ENCODE results near the gene AIRE.
"Not testable (repeated sequence)": the region's sequence is repeated elsewhere in the genome, so short reads cannot be mapped to it uniquely, and the experiment has no call there.

AIRE gene

DNA sequence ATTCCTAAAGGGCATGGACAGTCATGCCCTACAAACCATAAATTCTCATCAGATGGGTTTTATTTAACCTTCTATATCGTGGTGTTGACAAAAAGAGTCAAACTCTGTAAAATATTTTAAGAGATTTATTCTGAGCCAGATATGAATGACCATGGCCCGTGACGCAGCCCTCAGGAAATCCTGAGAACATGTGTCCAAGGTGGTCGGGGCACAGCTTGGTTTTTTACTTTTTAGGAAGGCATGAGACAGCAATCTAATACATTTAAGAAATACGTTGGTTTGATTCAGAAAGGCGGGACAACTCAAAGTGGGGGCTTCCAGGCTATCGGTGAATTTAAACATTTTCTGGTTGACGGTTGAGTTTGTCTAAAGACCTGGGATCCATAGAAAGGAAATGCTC lies 57.3 kb downstream of the AIRE start:
- not testable (repeated sequence) for H4K91ac ChIP-seq (ENCODE audit: low read depth, low read length, poor library complexity); H3K4me1 ChIP-seq (ENCODE audit: control insufficient read depth in 2 of 2, insufficient read depth in 1 of 2, low read depth in 1 of 2, low read length in 2 of 2); H3K4me2 ChIP-seq (ENCODE audit: insufficient read depth, low read length, poor library complexity, severe bottlenecking); H3K4me3 ChIP-seq (ENCODE audit: low read length in 2 of 2); H3K4ac ChIP-seq (ENCODE audit: low read length); H2BK5ac ChIP-seq (ENCODE audit: low read length); H3K27ac ChIP-seq (replicated peaks; ENCODE audit: low read length); H2BK120ac ChIP-seq (ENCODE audit: low read depth, low read length); H3K18ac ChIP-seq (ENCODE audit: low read length); H4K8ac ChIP-seq (ENCODE audit: low read depth, low read length); H3K36me3 ChIP-seq (replicated peaks in 1 of 2; ENCODE audit: control insufficient read depth in 2 of 2, insufficient read depth in 2 of 2, low read length in 2 of 2); H3K23ac ChIP-seq (ENCODE audit: low read depth, low read length, poor library complexity); H2AK5ac ChIP-seq (ENCODE audit: low read depth, low read length); H3K79me1 ChIP-seq (ENCODE audit: low read depth, low read length); DNase-seq (ENCODE audit: low spot score); H3K9ac ChIP-seq (ENCODE audit: low read depth, low read length, poor library complexity); H3K14ac ChIP-seq (ENCODE audit: low read length); H2BK12ac ChIP-seq (ENCODE audit: low read length); H3K27me3 ChIP-seq (ENCODE audit: control insufficient read depth in 3 of 3, insufficient read depth in 3 of 3, low read depth in 1 of 3, low read length in 3 of 3); H2BK15ac ChIP-seq (ENCODE audit: low read length); H3K9me3 ChIP-seq (replicated peaks in 1 of 2; ENCODE audit: control insufficient read depth in 2 of 2, insufficient read depth in 1 of 2, low read depth in 1 of 2, low read length in 2 of 2)
- peak overlapping the region; percentile 15 for H2AFZ ChIP-seq (ENCODE audit: low read length)
- WGBS, 2 donors (ENCODE audit: extremely low coverage in 2 of 2, insufficient read length in 2 of 2, insufficient replicate concordance in 1 of 2): no CpG with 5 or more reads among the region's 8 CpGs

DNA sequence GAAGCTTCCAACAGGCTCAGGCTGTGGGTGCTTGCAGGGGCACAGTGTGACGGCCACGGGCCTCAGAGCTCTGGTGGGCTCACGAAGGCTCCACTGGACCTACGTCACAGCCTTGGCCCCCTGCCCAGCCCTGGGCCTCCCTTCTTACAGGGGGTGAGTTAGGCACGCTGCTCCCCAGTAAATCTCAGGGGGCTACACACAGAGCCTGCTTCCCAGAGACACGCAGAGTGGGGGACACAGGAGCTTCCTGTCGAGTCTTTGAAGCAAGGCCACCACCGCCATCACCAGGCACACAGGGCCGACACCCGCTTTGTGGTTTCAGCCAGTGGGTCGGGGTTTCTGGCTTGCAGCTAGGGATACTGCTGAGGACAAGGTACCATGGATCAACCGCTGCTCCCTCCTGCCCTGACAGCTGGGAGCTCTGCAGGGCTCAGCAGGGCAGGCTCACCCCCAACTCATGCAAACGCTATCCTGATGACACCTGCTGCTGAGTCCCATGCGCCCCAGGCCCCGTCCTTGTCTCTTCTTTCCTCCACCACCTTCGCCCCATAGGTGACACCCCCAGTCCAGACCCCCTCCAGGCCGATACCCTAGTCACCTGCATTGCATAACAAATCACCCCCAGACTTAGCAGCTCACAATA lies 59.0 kb downstream of the AIRE start:
- peak overlapping the region; percentile 56 for H2BK15ac ChIP-seq (ENCODE audit: low read length)
- no peaks in the 10 kb centered on the region for H3K9me3 ChIP-seq (replicated peaks in 1 of 2; ENCODE audit: control insufficient read depth in 2 of 2, insufficient read depth in 1 of 2, low read depth in 1 of 2, low read length in 2 of 2)
- peaks cover 2 to 9% (median 8%) of the 10 kb centered on the region in 3 experiments for H3K27me3 ChIP-seq (ENCODE audit: control insufficient read depth in 3 of 3, insufficient read depth in 3 of 3, low read depth in 1 of 3, low read length in 3 of 3)
- peak overlapping the region; percentile 74 for H2AK5ac ChIP-seq (ENCODE audit: low read depth, low read length)
- H3K4me3 ChIP-seq (ENCODE audit: low read length in 2 of 2): no peak overlapping the region
- H3K79me1 ChIP-seq (ENCODE audit: low read depth, low read length): no peaks in the 10 kb centered on the region
- H3K9ac ChIP-seq (ENCODE audit: low read depth, low read length, poor library complexity): peak overlapping the region; percentile 37
- no peak overlapping the region for H3K4me2 ChIP-seq (ENCODE audit: insufficient read depth, low read length, poor library complexity, severe bottlenecking)
- no peak overlapping the region for H2BK120ac ChIP-seq (ENCODE audit: low read depth, low read length)
- peak overlapping the region; percentile 80 for H2AFZ ChIP-seq (ENCODE audit: low read length)
- H4K8ac ChIP-seq (ENCODE audit: low read depth, low read length): peak overlapping the region; percentile 27
- H4K91ac ChIP-seq (ENCODE audit: low read depth, low read length, poor library complexity): no peak overlapping the region
- no peak overlapping the region for H3K4ac ChIP-seq (ENCODE audit: low read length)
- H3K18ac ChIP-seq (ENCODE audit: low read length): peak overlapping the region; percentile 52
- peak overlapping the region; percentile 48 for H2BK12ac ChIP-seq (ENCODE audit: low read length)
- peak overlapping the region; percentile 60 for H3K14ac ChIP-seq (ENCODE audit: low read length)
- no peak overlapping the region for H2BK5ac ChIP-seq (ENCODE audit: low read length)
- no peaks in the 10 kb centered on the region for H3K36me3 ChIP-seq (replicated peaks in 1 of 2; ENCODE audit: control insufficient read depth in 2 of 2, insufficient read depth in 2 of 2, low read length in 2 of 2)
- DNase-seq (ENCODE audit: low spot score): no peak
- H3K23ac ChIP-seq (ENCODE audit: low read depth, low read length, poor library complexity): peak overlapping the region; percentile 83
- no CpG with 5 or more reads among the region's 17 CpGs for WGBS, 2 donors (ENCODE audit: extremely low coverage in 2 of 2, insufficient read length in 2 of 2, insufficient replicate concordance in 1 of 2)
- peaks cover 0 to 2% of the 10 kb centered on the region in 2 donors for H3K4me1 ChIP-seq (ENCODE audit: control insufficient read depth in 2 of 2, insufficient read depth in 1 of 2, low read depth in 1 of 2, low read length in 2 of 2)
- no peak overlapping the region for H3K27ac ChIP-seq (replicated peaks; ENCODE audit: low read length)

DNA sequence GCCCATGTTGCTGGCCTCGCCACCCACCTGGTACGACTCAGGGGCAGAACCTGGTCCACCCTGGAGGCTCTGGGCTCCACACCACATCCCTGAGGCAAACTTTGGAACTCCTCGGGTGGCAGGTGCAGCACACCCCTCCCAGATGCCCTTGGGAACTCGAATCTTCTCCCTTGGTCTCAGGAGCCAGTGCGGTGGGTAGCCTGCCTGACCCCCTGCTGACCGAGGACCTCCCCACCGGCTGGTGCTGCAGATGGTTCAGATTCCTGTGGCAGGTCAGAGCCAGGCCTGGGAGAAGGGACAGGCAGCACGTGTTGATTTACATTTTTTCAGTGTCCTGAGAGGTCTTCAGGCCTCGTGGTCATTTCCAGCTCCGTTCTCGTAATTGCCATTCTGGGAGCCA lies 59.8 kb downstream of the AIRE start:
- H2AFZ ChIP-seq (ENCODE audit: low read length): peak overlapping the region; percentile 80
- H3K23ac ChIP-seq (ENCODE audit: low read depth, low read length, poor library complexity): no peak overlapping the region
- H2AK5ac ChIP-seq (ENCODE audit: low read depth, low read length): peak overlapping the region; percentile 56
- H4K8ac ChIP-seq (ENCODE audit: low read depth, low read length): peak overlapping the region; percentile 50
- H3K9me3 ChIP-seq (replicated peaks in 1 of 2; ENCODE audit: control insufficient read depth in 2 of 2, insufficient read depth in 1 of 2, low read depth in 1 of 2, low read length in 2 of 2): no peaks in the 10 kb centered on the region
- H3K4me1 ChIP-seq (ENCODE audit: control insufficient read depth in 2 of 2, insufficient read depth in 1 of 2, low read depth in 1 of 2, low read length in 2 of 2): no peaks in the 10 kb centered on the region
- no peak overlapping the region for H2BK120ac ChIP-seq (ENCODE audit: low read depth, low read length)
- no peak overlapping the region for H2BK12ac ChIP-seq (ENCODE audit: low read length)
- DNase-seq (ENCODE audit: low spot score): no peak
- WGBS, 2 donors (ENCODE audit: extremely low coverage in 2 of 2, insufficient read length in 2 of 2, insufficient replicate concordance in 1 of 2): no CpG with 5 or more reads among the region's 11 CpGs
- H3K79me1 ChIP-seq (ENCODE audit: low read depth, low read length): no peaks in the 10 kb centered on the region
- no peak overlapping the region for H2BK15ac ChIP-seq (ENCODE audit: low read length)
- no peak overlapping the region for H3K27ac ChIP-seq (replicated peaks; ENCODE audit: low read length)
- no peak overlapping the region for H3K4me2 ChIP-seq (ENCODE audit: insufficient read depth, low read length, poor library complexity, severe bottlenecking)
- H4K91ac ChIP-seq (ENCODE audit: low read depth, low read length, poor library complexity): peak overlapping the region; percentile 64
- peak overlapping the region; percentile 18 for H3K18ac ChIP-seq (ENCODE audit: low read length)
- no peak overlapping the region for H3K4ac ChIP-seq (ENCODE audit: low read length)
- H3K27me3 ChIP-seq (ENCODE audit: control insufficient read depth in 3 of 3, insufficient read depth in 3 of 3, low read depth in 1 of 3, low read length in 3 of 3): peaks cover 2 to 15% (median 8%) of the 10 kb centered on the region in 3 experiments
- H3K9ac ChIP-seq (ENCODE audit: low read depth, low read length, poor library complexity): peak overlapping the region; percentile 27
- no peak overlapping the region for H3K4me3 ChIP-seq (ENCODE audit: low read length in 2 of 2)
- H2BK5ac ChIP-seq (ENCODE audit: low read length): peak overlapping the region; percentile 21
- H3K14ac ChIP-seq (ENCODE audit: low read length): no peak overlapping the region
- no peaks in the 10 kb centered on the region for H3K36me3 ChIP-seq (replicated peaks in 1 of 2; ENCODE audit: control insufficient read depth in 2 of 2, insufficient read depth in 2 of 2, low read length in 2 of 2)

DNA sequence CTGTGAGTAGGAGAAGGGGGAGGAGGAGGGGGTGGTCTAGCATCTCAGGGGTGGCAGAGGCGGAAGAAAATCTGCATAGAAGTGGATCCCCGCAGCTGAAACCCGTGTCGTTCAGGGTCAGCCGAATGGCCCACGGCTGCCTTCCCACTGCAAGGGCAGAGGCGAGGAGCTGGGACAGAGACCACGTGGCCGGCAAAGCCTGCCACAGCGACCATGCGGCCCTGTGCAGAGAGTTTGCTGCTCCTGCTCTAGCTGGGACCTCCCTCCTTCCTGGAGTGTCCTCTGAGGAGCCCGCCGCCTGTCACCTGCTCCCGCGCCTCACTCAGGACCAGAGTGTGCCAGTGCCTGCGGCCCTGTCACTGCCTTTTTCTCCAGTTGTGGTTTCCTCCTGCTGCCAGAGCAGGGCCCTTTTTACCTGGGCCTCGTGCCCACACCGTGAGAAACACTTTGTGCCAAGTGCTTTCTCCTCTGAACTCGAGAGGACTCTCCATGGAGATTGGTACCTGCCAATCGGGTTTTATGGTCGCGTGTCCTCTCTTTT lies 62.3 kb downstream of the AIRE start:
- Histone ChIP-seq H2AK5ac (ENCODE audit: low read depth, low read length) (no peak overlapping the region), H3K9me3 (replicated peaks in 1 of 2; ENCODE audit: control insufficient read depth in 2 of 2, insufficient read depth in 1 of 2, low read depth in 1 of 2, low read length in 2 of 2) (no peaks in the 10 kb centered on the region), H3K4me3 (ENCODE audit: low read length in 2 of 2) (no peak overlapping the region), H3K4me1 (ENCODE audit: control insufficient read depth in 2 of 2, insufficient read depth in 1 of 2, low read depth in 1 of 2, low read length in 2 of 2) (no peaks in the 10 kb centered on the region), H2BK12ac (ENCODE audit: low read length) (no peak overlapping the region), H3K18ac (ENCODE audit: low read length) (no peak overlapping the region), H2BK15ac (ENCODE audit: low read length) (no peak overlapping the region), H3K79me1 (ENCODE audit: low read depth, low read length) (no peaks in the 10 kb centered on the region), H3K36me3 (replicated peaks in 1 of 2; ENCODE audit: control insufficient read depth in 2 of 2, insufficient read depth in 2 of 2, low read length in 2 of 2) (no peaks in the 10 kb centered on the region), H2AFZ (ENCODE audit: low read length) (peak overlapping the region; percentile 66), H2BK5ac (ENCODE audit: low read length) (no peak overlapping the region), H2BK120ac (ENCODE audit: low read depth, low read length) (no peak overlapping the region), H3K27ac (replicated peaks; ENCODE audit: low read length) (no peak overlapping the region), H3K4ac (ENCODE audit: low read length) (no peak overlapping the region), H3K14ac (ENCODE audit: low read length) (no peak overlapping the region), H3K9ac (ENCODE audit: low read depth, low read length, poor library complexity) (no peak overlapping the region), H3K4me2 (ENCODE audit: insufficient read depth, low read length, poor library complexity, severe bottlenecking) (no peak overlapping the region), H4K91ac (ENCODE audit: low read depth, low read length, poor library complexity) (no peak overlapping the region), H4K8ac (ENCODE audit: low read depth, low read length) (no peak overlapping the region), H3K27me3 (ENCODE audit: control insufficient read depth in 3 of 3, insufficient read depth in 3 of 3, low read depth in 1 of 3, low read length in 3 of 3) (peaks cover 2 to 28% (median 8%) of the 10 kb centered on the region in 3 experiments), H3K23ac (ENCODE audit: low read depth, low read length, poor library complexity) (no peak overlapping the region)
- no CpG with 5 or more reads among the region's 22 CpGs for WGBS, 2 donors (ENCODE audit: extremely low coverage in 2 of 2, insufficient read length in 2 of 2, insufficient replicate concordance in 1 of 2)
- DNase-seq (ENCODE audit: low spot score): no peak

All from neuronal stem cell (in vitro differentiated cells).